Measurements from ENCODE around the gene CRIP2.

CRIP2 gene

DNA sequence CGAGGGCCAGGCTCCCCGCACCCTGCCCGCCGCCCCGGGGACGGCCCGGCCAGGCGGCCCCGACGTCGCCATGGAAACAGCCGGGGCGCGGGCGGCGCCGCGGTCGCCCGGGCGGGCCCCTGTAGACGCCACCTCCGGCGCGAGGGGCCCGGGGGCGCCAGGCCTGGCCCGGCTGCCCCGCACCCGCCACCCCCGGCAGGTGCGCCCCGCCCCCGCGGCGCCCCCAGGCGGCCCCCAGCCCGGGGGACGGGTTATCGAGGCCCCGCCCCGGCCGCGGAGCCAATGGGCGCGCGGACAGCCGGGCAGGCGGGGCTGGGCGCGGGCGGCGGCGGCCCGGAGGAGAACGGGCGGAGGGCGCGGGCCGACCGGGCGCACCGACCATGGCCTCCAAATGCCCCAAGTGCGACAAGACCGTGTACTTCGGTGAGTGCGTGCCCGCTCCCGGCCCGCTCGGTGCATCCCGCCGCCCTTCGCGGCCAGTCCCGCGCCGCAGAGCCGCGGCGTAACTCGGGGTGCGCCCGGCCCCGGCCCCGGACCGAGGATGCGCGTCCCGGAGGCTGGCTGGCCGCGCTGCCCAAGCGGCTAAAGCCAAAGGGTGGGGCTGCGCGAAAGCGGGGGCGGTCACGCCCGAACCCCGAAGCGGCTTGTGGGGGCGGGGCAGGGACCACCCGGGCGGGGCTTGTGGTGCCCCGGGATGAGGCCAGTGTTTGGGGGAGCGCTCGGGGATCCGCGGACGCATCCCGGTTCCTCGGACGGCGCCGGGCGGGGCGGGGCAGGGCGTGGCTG is at the start of gene CRIP2:
TSS of gene CRIP2 (plus strand) at position 339 of the 786 bp plus-strand sequence. CDS start at position 381, 42 bp downstream.
- DNase-seq (ENCODE audit: low read depth) = peak; percentile 49

DNA sequence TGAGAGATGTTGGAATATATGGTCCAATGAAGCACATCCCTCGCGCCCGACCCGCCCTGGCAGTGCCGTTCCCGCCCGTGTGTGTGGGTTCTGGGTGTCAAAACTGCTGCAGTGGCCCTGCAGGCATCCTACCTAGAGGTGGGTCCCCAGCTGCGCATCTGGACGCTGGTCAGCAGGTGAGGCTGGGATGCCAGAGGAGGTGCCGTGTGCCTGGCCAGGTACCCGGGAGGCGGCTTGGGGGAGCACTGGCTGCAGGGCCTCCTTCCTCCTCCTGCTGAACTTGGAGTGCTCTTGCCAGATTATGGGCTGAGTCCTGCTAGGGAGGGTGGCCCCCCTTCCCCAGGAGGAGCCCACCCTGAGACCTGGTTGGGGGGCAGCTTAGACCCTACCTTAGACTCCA is 49.8 kb upstream of the CRIP2 start:
- DNase-seq (ENCODE audit: low read depth) = no peak

GRCh38 chr14:105425823-105426247 is 48.8 kb upstream of the CRIP2 start:
- no peak for DNase-seq (ENCODE audit: low read depth)

- DNase-seq (ENCODE audit: low read depth) = no peak
Measured at GRCh38 chr14:105426416-105427130, 48.0 kb upstream of the CRIP2 start.

GRCh38 chr14:105427412-105427811 is 47.2 kb upstream of the CRIP2 start:
- no peak for DNase-seq (ENCODE audit: low read depth)

DNA sequence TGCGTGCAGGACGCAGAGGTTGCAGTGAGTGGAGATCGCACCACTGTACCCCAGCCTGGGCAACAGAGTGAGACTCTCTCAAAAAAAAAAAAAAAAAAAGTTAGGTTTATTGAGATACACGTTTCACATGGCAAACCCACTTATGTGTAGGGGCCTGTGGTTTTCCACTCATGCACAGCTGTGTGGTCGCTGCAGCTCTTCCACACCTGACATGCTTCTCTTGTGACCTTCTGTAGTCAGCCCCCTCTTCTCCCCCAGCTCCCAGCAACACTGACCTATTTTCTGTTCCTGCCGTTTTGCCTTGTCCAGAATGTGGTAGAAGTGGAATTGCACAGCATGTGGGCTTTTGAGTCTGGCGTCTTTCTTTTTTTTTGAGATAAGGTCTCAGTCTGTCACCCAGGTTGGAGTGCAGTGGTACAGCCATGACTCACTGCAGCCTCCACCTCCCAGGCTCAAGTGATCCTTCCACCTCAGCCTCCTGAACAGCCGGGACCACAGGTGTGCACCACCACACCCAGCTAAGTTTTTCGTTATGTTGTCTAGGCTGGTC is 46.6 kb upstream of the CRIP2 start:
- no peak for DNase-seq (ENCODE audit: low read depth)

DNA sequence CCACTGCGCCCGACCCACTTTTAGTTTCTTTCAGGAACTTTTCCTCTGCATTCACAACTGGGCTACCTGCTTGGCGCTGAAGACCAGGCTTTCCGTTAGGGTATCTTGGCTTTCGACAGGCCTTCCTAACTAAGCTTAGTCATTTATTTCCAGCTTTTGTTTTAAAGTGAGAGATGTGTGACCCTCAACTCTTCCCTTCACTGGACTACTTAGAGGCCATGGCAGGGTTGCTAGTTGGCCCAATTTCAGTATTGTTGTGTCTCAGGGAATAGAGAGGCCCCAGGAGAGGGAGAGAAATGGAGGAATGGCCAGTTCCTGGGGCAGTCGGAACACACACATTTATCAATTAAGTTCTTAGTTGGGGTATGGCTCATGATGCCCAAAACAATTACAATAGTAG is 44.6 kb upstream of the CRIP2 start:
- no peak for DNase-seq (ENCODE audit: low read depth)

DNA sequence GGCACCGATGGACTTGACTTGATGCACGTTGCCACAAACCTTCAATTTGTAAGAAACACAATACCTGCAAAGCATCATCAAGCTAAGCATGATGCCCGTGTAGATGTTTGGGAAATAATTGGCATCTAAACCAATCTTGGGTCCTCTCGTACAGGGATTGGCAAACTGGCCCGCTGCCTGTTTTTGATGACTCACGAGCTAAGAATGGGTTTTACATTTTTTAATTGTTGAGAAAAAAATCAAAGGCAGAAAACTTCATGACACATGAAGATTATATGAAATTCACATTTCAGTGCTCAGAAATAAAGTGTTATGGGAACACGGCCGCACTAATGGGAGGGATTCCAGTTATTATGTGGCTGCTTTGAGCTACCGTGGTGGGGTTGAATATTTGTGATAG is 44.1 kb upstream of the CRIP2 start:
- DNase-seq (ENCODE audit: low read depth) = peak; percentile 90

GRCh38 chr14:105431256-105431655 is 43.4 kb upstream of the CRIP2 start:
- DNase-seq (ENCODE audit: low read depth) = no peak

DNA sequence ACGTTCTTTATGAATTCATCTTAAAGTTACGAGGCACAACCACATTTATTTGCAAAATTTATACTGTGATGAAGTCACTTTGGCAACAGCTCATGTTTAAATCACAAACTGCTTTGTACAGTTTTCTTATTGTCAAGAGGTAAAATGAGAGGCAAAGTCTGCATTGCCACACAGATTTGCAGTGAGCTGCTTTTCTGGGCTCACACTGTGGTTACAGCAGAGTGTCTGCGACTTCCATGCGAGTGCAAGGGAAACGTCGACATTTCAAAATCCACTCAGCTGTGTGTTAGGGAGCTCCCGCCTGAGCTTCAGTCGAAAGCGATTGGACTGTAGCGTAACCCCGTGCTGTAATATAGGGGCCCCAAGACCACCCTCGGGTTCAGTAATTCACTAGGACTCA is 42.0 kb upstream of the CRIP2 start:
- no peak for DNase-seq (ENCODE audit: low read depth)

GRCh38 chr14:105433161-105433605 is 41.4 kb upstream of the CRIP2 start:
- DNase-seq (ENCODE audit: low read depth) = no peak

DNA sequence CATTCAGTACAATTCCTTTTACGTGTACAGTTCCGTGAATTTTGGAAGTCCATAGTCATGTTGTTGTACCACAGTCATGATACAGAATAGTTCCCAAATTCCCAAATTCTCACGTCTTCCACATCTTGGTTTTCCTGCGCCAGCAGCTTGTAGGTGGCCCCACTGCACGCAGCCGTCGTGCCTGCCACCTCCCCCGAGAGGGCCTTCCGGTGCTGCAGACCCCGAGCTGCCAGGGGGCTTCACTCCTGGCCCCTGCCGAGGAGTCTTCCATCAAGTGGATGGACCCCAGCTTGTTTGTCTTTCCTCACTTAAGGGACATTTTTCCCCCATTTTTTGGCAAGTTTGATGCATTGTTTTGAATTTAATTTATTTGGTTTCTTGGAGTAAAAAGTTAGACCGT is 38.2 kb upstream of the CRIP2 start:
- DNase-seq (ENCODE audit: low read depth) = no peak

- DNase-seq (ENCODE audit: low read depth) = no peak
Measured at GRCh38 chr14:105436891-105437722, 37.5 kb upstream of the CRIP2 start.

DNA sequence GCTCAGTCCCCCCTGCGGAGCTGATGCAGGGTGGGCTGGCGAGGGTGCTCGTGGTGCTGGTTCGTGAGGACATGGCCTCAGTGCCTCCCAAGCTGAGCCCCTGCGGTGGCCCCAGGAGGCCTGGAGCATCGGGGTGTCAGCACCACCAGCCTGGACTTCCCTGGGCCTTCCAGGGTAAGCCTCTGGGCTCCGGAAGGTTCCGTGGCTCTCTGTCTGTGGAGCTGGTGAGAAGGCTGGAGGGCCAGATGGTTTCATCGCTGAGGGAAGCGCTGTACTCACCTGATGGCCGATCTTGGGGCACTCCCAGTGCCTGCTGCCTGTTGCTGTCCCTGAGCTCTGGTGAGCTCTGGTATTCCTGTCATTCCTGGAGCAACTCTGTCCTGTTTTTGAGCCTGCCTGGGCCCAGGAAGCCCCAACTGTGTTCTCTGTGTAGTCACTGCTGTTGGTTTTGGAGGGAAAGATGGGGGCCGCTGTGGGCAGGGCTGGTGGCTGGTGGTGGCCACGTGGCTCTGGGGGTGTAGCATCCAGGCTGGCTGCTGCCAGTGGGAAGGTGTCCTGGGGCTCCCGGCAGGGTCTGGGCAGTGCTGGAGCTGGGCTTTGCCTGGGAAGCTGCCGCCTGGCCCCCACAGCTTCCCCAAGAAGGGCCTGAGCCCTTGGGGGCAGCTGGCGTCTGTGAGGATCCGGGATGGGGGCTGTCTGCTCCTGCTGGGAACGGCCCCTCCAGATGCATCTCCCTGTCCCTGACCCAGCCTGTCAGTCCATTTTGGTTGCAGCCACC is 36.7 kb upstream of the CRIP2 start:
- DNase-seq (ENCODE audit: low read depth) = no peak

DNA sequence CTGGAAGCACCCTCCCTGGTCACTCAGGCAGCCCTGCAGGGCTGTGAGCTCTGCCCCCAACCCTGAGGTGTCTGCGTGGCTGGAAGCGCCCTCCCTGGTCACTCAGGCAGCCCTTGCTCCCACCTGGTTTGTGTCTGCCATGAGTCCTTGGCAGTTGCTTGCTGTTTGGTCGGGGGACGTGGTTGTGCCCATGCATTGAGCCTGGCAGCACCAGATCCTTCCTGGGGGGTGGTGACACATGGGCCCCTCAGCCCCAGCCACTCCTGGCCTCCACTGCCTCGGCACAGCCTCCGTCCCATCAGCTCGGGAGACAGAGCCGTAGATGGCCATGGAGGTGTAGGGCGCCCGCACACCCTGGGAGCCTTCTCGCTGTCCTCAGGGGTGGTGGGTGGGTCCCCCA is 35.4 kb upstream of the CRIP2 start:
- no peak for DNase-seq (ENCODE audit: low read depth)

DNA sequence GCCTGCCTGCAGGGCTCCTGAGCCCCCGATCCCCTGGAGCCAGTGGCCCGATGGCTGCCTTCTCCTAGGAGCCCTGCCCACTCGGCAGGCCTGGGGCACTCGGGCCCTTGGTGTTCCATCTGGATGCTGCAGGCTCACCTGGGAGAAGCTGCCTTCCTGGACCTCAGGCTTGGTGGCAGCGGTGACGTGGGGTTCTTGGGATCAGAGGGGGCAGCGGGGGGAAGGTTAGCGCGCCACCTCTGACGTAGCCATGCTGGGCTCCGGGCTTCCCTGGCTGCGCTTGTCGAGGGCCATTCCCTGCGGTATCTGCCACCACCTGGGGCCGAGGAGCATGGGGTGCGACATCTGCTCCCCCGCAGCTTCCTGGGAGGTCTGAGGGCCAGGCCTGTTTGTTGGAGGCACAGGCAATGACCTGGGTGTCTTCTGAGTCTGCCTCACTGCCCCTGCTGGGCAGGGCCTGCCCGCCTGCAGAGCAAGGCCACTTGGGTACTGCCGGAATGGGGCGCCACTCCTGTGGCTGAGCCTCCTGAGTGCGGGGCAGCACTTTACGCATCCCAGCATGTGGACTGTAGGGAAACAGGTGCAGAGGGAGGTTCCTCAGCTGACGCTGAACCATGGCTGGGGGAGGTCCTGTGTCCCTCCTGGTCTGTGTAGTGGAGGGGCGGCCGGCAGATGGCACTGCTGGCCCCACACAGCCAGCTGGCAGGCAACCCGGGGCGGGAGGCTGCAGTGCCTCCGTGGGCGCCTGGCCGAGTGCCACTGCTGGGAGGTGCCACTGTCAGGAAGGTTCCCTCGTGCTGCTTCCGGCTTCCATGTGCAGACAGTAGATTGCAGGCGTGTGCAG is 34.7 kb upstream of the CRIP2 start:
- no peak for DNase-seq (ENCODE audit: low read depth)

DNA sequence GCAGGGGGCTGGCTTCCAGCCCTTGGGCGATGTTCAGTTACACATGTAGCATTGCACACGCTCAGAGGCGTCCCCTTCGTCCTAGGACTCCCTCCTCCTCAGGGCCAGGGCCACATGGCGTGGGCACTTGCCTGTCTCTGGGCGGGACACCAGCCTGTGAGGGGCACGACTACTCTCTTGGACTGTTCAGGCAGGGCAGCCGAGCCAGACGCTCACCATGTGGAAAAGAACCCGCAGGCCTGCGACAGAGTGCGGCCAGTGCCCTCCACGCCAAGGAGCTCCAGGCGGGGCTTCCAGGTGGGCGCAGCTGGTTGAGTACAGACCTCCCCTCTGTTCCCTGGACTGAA is 34.1 kb upstream of the CRIP2 start:
- DNase-seq (ENCODE audit: low read depth) = no peak

DNA sequence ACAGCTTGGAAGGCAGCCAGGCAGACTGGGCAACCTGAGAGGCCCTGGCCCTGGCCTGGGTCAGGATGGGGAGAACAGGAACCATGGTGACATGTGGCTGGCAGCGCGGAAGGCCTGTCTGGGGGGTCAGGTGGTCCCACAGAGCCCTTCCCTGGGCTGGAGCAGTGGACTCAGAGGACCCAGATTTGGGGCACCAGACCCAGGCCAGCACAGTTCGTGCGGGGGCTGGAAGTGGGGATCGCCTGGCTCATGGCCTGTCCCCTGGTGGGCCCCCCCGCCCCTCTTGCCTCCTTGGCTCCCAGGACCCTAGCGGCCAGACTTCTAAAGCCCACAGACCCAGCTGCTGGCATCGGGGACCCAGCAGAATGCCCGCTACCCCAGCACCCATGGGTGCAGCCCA is 33.6 kb upstream of the CRIP2 start:
- no peak for DNase-seq (ENCODE audit: low read depth)

DNA sequence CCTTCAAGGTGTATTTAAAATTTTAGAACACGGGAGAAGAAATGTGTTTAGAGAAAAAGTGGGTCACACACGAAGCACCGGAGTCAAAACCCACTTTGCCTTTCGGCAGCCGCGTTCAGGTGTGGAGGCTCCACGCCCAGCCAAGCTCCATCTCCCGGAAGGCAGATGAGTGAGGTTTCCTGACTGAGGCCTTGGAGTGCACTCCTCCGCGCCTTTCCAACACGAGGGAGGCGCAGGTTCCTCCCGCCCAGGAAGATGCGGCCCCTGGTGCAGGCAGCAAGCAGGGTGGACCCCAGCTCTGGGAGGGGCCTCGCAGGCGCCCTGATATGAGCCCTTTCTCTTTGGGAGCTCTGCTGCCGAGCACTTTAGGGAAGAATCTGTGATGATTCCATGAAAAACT is 32.5 kb upstream of the CRIP2 start:
- no peak for DNase-seq (ENCODE audit: low read depth)

- DNase-seq (ENCODE audit: low read depth) = no peak
Measured at GRCh38 chr14:105442834-105443233, 31.8 kb upstream of the CRIP2 start.

DNA sequence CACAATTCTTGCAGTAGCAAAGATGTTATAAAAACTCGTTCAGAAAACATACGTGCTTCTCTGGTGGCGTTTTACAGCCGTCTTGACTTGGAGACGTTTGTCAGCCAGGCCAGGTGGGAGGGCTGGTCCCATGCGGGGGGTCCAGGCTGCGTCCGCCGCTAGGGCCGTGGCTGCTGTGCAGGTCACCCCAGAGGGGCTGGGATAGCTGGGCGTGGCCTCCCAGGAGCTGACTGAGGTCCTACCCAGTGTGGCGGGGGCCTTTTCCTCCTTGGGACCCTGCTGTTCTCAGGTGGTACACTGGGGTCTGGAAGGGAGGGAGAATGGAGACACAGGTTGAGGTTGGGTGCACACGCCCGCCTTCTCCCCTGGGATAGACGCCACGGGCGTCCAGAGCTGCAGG is 29.8 kb upstream of the CRIP2 start:
- no peak for DNase-seq (ENCODE audit: low read depth)
